Esophagus squamous epithelium (tissue), 5 donors: ENCODE results near the gene IL18RAP. TPM values are rescaled to one million over a fixed set of nuclear protein-coding genes. Genes with fewer than 3 reads are reported as not detected.

Source experiments
- DNase-seq: peaks from one replicate; lab custom pipeline; 2025; lab: John Stamatoyannopoulos, UW
- H3K27ac ChIP-seq, 4 donors: fragments of 200-600 bp; sonication (generic); one replicate each; pipeline ENCODE4 v1.5.1; 2016 to 2019; ENCODE audit warnings: mild to moderate bottlenecking in 1 of 4
- H3K27me3 ChIP-seq, 4 donors: fragments of 200-600 bp; sonication (generic); 1 replicate in 3 of 4; 2 replicates in 1 of 4; pipeline versions ENCODE4 v1.5.1 to v1.6.0; 2017 to 2021; ENCODE audit warnings: antibody characterized with exemption in 1 of 4
- H3K36me3 ChIP-seq, 3 donors: fragments of 200-600 bp; sonication (generic); one replicate each; pipeline ENCODE4 v1.5.1; 2016 to 2019
- H3K4me1 ChIP-seq, 3 donors: fragments of 200-600 bp; sonication (generic); one replicate each; pipeline ENCODE4 v1.5.1; 2017 to 2019
- H3K4me3 ChIP-seq, 4 donors: fragments of 200-600 bp; sonication (generic); 1 replicate in 3 of 4; 2 replicates in 1 of 4; pipeline ENCODE4 v1.5.1; 2016 to 2019; ENCODE audit warnings: mild to moderate bottlenecking in 2 of 4, moderate library complexity in 1 of 4
- H3K9me3 ChIP-seq, 3 donors: fragments of 200-600 bp; sonication (generic); one replicate each; pipeline ENCODE4 v1.5.1; 2016 to 2019
- POLR2A ChIP-seq, 4 donors: fragments of 450-650 bp; IDR thresholded peaks; one replicate each; pipeline ENCODE4 v1.6.1; 2017; ENCODE audit warnings: antibody characterized with exemption in 4 of 4, mild to moderate bottlenecking in 4 of 4, moderate library complexity in 3 of 4
- WGBS, 2 donors: methylation state at CpG; one replicate each; pipeline ENCODE4 v1.1.5; 2018; 5-methylcytosine and 5-hydroxymethylcytosine counted together
- intact Hi-C: fragments of 100-400 bp; cut with DNase I; formaldehyde crosslinking; loops from one replicate; pipeline ENCODE4 v1.15.0; 2022
- total RNA-seq, 4 donors: library from RNA; depleted of rRNA; stranded (reverse); fragments of >200 nt; gene quantifications; one replicate each; pipeline ENCODE4 v1.1.0, GENCODE V29; 2016
- TF ChIP-seq, protein P1 (sequence below), 6 experiments: fragments of 450-650 bp in 4 of 6; fragments of 200-600 bp in 2 of 6; sonication (generic) in 2 of 6; IDR thresholded peaks; one replicate each; pipeline ENCODE4 v1.5.1; 2016 to 2019; ENCODE audit warnings: antibody characterized with exemption in 6 of 6, mild to moderate bottlenecking in 4 of 6, moderate library complexity in 4 of 6
- donor health status: DM: yes; HTN: yes; CAD: no.

Gene IL18RAP, protein sequence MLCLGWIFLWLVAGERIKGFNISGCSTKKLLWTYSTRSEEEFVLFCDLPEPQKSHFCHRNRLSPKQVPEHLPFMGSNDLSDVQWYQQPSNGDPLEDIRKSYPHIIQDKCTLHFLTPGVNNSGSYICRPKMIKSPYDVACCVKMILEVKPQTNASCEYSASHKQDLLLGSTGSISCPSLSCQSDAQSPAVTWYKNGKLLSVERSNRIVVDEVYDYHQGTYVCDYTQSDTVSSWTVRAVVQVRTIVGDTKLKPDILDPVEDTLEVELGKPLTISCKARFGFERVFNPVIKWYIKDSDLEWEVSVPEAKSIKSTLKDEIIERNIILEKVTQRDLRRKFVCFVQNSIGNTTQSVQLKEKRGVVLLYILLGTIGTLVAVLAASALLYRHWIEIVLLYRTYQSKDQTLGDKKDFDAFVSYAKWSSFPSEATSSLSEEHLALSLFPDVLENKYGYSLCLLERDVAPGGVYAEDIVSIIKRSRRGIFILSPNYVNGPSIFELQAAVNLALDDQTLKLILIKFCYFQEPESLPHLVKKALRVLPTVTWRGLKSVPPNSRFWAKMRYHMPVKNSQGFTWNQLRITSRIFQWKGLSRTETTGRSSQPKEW
- total RNA-seq, result 1 to 10 TPM in 2 of 4 donors, under 1 TPM in 1, not detected in 1; 0.61 to 4.3 (median 3.4) TPM

DNA sequence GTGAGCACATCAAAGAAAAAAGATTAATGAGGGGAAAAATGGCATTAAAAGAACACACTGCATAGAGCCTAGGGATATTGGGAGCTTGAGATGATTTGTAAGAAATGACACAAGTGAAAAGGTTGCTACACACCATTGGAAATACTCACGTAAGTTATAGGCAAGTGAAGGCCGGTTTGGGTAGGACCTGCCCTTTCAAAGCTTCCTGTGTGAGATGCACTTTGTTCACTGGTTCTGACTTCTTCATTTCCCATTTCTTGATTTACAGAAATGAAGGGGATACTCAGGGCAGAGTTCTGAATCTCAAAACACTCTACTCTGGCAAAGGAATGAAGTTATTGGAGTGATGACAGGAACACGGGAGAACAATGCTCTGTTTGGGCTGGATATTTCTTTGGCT is at the start of gene IL18RAP:
IL18RAP (plus strand) TSS at position 251 of the 400 bp plus-strand sequence; CDS start at position 369, 118 bp downstream.
- no peaks in the 10 kb centered on the region for H3K27me3 ChIP-seq
- no peak for TF ChIP-seq POLR2A (IDR thresholded peaks at IDR 0.05)
- TF ChIP-seq, protein P1, sequence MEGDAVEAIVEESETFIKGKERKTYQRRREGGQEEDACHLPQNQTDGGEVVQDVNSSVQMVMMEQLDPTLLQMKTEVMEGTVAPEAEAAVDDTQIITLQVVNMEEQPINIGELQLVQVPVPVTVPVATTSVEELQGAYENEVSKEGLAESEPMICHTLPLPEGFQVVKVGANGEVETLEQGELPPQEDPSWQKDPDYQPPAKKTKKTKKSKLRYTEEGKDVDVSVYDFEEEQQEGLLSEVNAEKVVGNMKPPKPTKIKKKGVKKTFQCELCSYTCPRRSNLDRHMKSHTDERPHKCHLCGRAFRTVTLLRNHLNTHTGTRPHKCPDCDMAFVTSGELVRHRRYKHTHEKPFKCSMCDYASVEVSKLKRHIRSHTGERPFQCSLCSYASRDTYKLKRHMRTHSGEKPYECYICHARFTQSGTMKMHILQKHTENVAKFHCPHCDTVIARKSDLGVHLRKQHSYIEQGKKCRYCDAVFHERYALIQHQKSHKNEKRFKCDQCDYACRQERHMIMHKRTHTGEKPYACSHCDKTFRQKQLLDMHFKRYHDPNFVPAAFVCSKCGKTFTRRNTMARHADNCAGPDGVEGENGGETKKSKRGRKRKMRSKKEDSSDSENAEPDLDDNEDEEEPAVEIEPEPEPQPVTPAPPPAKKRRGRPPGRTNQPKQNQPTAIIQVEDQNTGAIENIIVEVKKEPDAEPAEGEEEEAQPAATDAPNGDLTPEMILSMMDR (IDR thresholded peaks at IDR 0.05), result no peak
- H3K9me3 ChIP-seq, result no peaks in the 10 kb centered on the region
- no peak for DNase-seq
- no peaks in the 10 kb centered on the region for H3K4me1 ChIP-seq
- intact Hi-C loops, result no loop called here
- H3K36me3 ChIP-seq, result no peaks in the 10 kb centered on the region
- WGBS, 2 donors, result 37 to 48% methylated on average over 3 of the region's 3 CpGs
- H3K4me3 ChIP-seq, result no peak within 1 kb of the TSS
- no peak within 1 kb of the TSS for H3K27ac ChIP-seq

DNA sequence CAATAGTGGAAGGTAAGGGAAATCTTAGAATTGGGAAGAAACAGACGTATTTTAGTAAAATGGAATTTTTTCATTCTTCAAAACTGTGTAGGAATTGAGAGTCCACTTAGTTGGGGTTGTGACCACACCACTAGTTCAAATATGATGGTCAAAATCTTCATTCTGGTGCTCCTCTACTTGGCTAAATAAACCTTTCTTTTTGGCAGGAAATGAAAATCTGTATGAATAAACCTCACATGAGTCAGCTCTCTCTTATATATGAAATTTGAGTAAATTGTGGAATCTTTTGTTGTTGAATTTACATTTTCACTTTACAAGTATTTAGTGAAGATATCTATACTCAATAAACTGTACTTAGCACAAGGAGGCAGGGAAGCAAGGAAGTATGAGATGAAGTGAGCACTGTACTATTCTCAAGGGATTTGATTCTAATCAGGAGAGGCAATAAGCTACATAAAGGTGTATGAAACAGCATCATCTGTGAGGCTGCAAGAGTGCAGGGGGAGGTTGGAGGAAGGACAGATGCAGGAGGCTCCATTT is 46.8 kb upstream of the IL18RAP start:
- H3K27me3 ChIP-seq, result no peaks in the 10 kb centered on the region
- H3K36me3 ChIP-seq, result no peaks in the 10 kb centered on the region
- DNase-seq, result no peak
- WGBS, 2 donors, result 75 to 93% methylated on average over 1 of the region's 1 CpG
- intact Hi-C loops, result no loop called here
- no peaks in the 10 kb centered on the region for H3K4me1 ChIP-seq
- TF ChIP-seq, protein P1 (IDR thresholded peaks at IDR 0.05), result no peak
- no peak for TF ChIP-seq POLR2A (IDR thresholded peaks at IDR 0.05)
- H3K4me3 ChIP-seq, result no peak overlapping the region
- H3K27ac ChIP-seq, result no peak overlapping the region
- H3K9me3 ChIP-seq, result no peaks in the 10 kb centered on the region

DNA sequence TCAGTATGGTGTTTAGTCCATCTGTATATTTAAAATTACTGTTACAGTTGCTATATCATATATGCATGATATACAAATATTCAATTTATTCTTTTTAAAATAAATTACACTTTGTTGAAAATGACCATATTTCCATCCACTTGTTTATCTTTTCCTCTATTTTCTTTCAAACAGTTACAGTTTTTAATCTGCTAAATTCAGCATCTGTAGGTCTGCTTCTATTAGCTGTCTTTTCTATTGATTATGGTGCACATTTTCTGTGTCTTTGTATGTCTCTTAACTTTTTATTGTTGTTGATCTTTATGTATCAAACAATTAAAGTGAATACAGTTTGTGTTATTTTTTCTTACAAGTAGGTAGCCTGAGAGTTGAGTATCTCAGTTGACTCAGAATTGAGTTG is 39.2 kb upstream of the IL18RAP start:
- H3K9me3 ChIP-seq, result peaks cover 0 to 13% (median 5%) of the 10 kb centered on the region in 3 donors
- no peak for DNase-seq
- H3K4me3 ChIP-seq, result no peak overlapping the region
- intact Hi-C loops, result no loop called here
- no peaks in the 10 kb centered on the region for H3K36me3 ChIP-seq
- TF ChIP-seq, protein P1 (IDR thresholded peaks at IDR 0.05), result no peak
- TF ChIP-seq POLR2A (IDR thresholded peaks at IDR 0.05), result no peak
- no peaks in the 10 kb centered on the region for H3K27me3 ChIP-seq
- no peaks in the 10 kb centered on the region for H3K4me1 ChIP-seq
- H3K27ac ChIP-seq, result no peak overlapping the region

DNA sequence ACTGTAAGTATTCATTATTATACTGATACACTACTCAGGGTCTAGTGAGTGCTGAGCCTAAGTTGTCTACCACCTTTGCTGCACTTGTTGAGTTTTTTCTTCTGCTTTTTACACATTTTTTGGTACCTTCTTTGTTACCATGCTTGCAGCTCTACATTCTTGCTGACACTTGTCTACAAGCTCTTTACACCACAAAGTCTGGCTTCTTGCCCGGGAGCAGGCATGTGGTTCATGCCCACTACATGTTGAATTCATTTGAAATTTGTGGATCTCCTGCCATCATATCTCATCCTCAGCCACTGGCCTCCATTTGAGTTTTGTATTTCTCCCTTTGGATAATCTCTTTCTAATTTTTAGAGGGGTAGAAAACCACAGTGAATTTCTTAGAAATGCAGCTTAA is 37.4 kb upstream of the IL18RAP start:
- Histone ChIP-seq H3K27ac (no peak overlapping the region), H3K4me1 (no peaks in the 10 kb centered on the region), H3K4me3 (no peak overlapping the region), H3K9me3 (peaks cover 0 to 13% (median 5%) of the 10 kb centered on the region in 3 donors), H3K27me3 (no peaks in the 10 kb centered on the region), H3K36me3 (no peaks in the 10 kb centered on the region)
- 29 to 55% methylated on average over 1 of the region's 1 CpG for WGBS, 2 donors
- TF ChIP-seq, protein P1 (IDR thresholded peaks at IDR 0.05), result no peak
- TF ChIP-seq POLR2A (IDR thresholded peaks at IDR 0.05), result no peak
- intact Hi-C loops, result no loop called here
- no peak for DNase-seq

DNA sequence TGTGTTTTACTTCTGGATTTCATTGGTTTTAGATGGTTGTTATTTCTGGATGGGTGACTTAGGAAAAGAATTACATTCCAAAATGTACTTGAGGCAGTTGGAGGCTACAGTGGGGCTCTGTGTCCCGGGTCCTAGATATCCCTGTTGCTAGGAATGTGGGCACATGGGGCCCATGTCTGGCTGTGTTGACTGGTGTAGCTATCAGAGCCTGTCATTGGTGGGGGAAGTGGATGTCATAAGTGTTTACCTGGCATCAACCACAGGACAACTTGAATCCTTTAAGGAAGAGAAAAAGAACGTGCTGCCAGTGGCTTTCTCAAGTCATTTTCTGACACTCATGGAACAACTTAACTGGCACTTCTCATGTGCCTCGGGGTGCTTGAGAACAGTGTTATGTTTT is 37.0 kb upstream of the IL18RAP start:
- DNase-seq, result no peak
- Histone ChIP-seq H3K4me1 (no peaks in the 10 kb centered on the region), H3K36me3 (no peaks in the 10 kb centered on the region), H3K9me3 (peaks cover 0 to 13% (median 5%) of the 10 kb centered on the region in 3 donors), H3K27me3 (no peaks in the 10 kb centered on the region), H3K27ac (no peak overlapping the region), H3K4me3 (no peak overlapping the region)
- intact Hi-C loops, result no loop called here
- TF ChIP-seq POLR2A (IDR thresholded peaks at IDR 0.05), result no peak
- TF ChIP-seq, protein P1 (IDR thresholded peaks at IDR 0.05), result no peak
- WGBS, 2 donors, result 80 to 86% methylated on average over 3 of the region's 3 CpGs
